ENCODE results near the gene RCAN2. TPM values are rescaled to one million over a fixed set of nuclear protein-coding genes. Genes with fewer than 3 reads are reported as not detected.

RCAN2 gene
- total RNA-seq, 1 donor from 2014 or later: 4.6 TPM

- H3K27ac Mint-ChIP-seq: no peak overlapping the region
- H3K4me1 Mint-ChIP-seq (ENCODE audit: unreplicated experiment): no peaks in the 10 kb centered on the region
- H3K36me3 Mint-ChIP-seq: no peaks in the 10 kb centered on the region
- no peaks in the 10 kb centered on the region for H3K9me3 Mint-ChIP-seq
- H3K27me3 Mint-ChIP-seq: no peaks in the 10 kb centered on the region
- H3K4me3 Mint-ChIP-seq: no peak overlapping the region
- no peak for DNase-seq (ENCODE audit: extremely low spot score, unreplicated experiment)
- TF ChIP-seq CTCF (conservative IDR thresholded peaks at IDR 0.05): no peak
These were observed 300.4 kb downstream of the RCAN2 start for GRCh38 chr6:46190889-46191288.

DNA sequence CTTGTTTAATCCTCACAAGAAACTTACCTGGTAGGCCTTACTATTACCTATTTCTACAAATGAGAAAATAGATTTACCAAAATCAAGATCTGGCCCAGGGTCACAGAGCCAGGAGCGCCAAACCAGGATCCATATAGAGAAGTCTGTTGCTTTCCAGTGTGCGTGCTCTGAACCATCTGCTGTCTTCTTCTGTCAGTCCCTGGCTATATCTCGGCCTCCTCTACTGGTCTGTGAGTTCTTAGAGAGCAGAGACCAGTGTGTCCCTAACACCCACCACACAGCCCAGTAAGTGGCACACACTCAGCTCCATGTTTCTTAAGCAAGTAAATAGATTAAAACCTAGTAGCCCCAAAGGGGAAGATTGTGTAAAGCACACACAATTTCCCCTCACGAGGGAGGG lies 301.5 kb downstream of the RCAN2 start:
- no peak overlapping the region for H3K27ac Mint-ChIP-seq
- no peak for TF ChIP-seq CTCF (conservative IDR thresholded peaks at IDR 0.05)
- H3K27me3 Mint-ChIP-seq: peaks cover 4% of the 10 kb centered on the region
- DNase-seq (ENCODE audit: extremely low spot score, unreplicated experiment): no peak
- no peaks in the 10 kb centered on the region for H3K36me3 Mint-ChIP-seq
- H3K4me1 Mint-ChIP-seq (ENCODE audit: unreplicated experiment): no peaks in the 10 kb centered on the region
- H3K9me3 Mint-ChIP-seq: no peaks in the 10 kb centered on the region
- no peak overlapping the region for H3K4me3 Mint-ChIP-seq

GRCh38 chr6:46186583-46186982 lies 304.7 kb downstream of the RCAN2 start:
- Mint-ChIP-seq H3K4me3 (no peak overlapping the region), H3K27ac (no peak overlapping the region), H3K36me3 (no peaks in the 10 kb centered on the region), H3K4me1 (ENCODE audit: unreplicated experiment) (no peaks in the 10 kb centered on the region), H3K9me3 (no peaks in the 10 kb centered on the region), H3K27me3 (peaks cover 18% of the 10 kb centered on the region)
- no peak for DNase-seq (ENCODE audit: extremely low spot score, unreplicated experiment)
- TF ChIP-seq CTCF (conservative IDR thresholded peaks at IDR 0.05): no peak

- no peak for TF ChIP-seq CTCF (conservative IDR thresholded peaks at IDR 0.05)
- no peak for DNase-seq (ENCODE audit: extremely low spot score, unreplicated experiment)
- no peak overlapping the region for H3K27ac Mint-ChIP-seq
- no peaks in the 10 kb centered on the region for H3K4me1 Mint-ChIP-seq (ENCODE audit: unreplicated experiment)
- no peak overlapping the region for H3K4me3 Mint-ChIP-seq
- H3K9me3 Mint-ChIP-seq: no peaks in the 10 kb centered on the region
- peaks cover 27% of the 10 kb centered on the region for H3K27me3 Mint-ChIP-seq
- H3K36me3 Mint-ChIP-seq: no peaks in the 10 kb centered on the region
These were observed 307.1 kb downstream of the RCAN2 start for GRCh38 chr6:46184114-46184513.

DNA sequence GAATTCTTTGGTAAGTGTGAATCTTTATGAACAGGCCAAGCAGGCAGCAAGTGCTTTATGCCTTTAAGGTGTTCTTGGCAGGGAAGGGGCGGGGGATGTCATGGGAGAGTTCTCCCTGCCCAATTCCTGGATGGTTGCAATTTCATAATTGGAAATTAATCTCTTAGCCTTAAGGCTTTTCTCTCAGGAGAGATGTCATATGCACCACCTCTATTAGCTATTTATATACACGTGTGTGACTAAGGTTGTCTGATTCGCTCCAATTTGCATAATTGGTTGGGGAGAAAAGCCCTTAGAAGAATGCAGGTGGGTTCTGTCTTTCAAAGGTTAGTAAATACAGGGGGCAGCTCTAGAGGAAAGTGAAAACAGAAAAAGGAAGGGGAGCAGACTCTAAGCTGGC lies 315.3 kb downstream of the RCAN2 start:
- H3K4me3 Mint-ChIP-seq: no peak overlapping the region
- DNase-seq (ENCODE audit: extremely low spot score, unreplicated experiment): no peak
- H3K27me3 Mint-ChIP-seq: peaks cover 18% of the 10 kb centered on the region
- H3K36me3 Mint-ChIP-seq: no peaks in the 10 kb centered on the region
- TF ChIP-seq CTCF (conservative IDR thresholded peaks at IDR 0.05): no peak
- no peak overlapping the region for H3K27ac Mint-ChIP-seq
- H3K4me1 Mint-ChIP-seq (ENCODE audit: unreplicated experiment): no peaks in the 10 kb centered on the region
- H3K9me3 Mint-ChIP-seq: no peaks in the 10 kb centered on the region

DNA sequence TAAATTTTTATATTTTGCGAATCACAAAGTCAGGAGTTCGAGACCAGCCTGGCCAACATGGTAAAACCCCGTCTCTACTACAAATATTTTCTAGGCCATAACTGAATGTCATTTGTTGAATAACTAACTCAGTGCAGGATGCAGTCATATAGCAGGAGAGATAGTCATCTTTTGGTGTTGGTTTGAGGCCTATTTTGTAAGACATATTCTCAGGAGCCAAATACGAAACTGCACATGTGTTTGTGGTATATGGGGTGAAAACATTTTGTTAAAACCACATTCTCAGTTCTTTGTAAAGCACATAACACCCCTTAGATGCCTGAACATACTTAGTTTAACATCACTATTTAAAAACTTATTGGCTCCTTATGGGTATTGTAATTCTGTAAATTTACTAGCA lies 315.8 kb downstream of the RCAN2 start:
- no peak for TF ChIP-seq CTCF (conservative IDR thresholded peaks at IDR 0.05)
- Mint-ChIP-seq H3K9me3 (no peaks in the 10 kb centered on the region), H3K27ac (no peak overlapping the region)

More for the DNA sequence above, 315.8 kb downstream of the RCAN2 start:
- Mint-ChIP-seq H3K4me3 (no peak overlapping the region), H3K4me1 (ENCODE audit: unreplicated experiment) (no peaks in the 10 kb centered on the region), H3K36me3 (no peaks in the 10 kb centered on the region), H3K27me3 (peaks cover 16% of the 10 kb centered on the region)
- DNase-seq (ENCODE audit: extremely low spot score, unreplicated experiment): no peak

All from type B pancreatic cell (in vitro differentiated cells).